ENCODE measurements around the gene SERPINI1. TPM values are rescaled to one million over a fixed set of nuclear protein-coding genes. Genes with fewer than 3 reads are reported as not detected.

Gene SERPINI1
- total RNA-seq, 2 donors from 2014 or later: 0.92 to 1.7 TPM

DNA sequence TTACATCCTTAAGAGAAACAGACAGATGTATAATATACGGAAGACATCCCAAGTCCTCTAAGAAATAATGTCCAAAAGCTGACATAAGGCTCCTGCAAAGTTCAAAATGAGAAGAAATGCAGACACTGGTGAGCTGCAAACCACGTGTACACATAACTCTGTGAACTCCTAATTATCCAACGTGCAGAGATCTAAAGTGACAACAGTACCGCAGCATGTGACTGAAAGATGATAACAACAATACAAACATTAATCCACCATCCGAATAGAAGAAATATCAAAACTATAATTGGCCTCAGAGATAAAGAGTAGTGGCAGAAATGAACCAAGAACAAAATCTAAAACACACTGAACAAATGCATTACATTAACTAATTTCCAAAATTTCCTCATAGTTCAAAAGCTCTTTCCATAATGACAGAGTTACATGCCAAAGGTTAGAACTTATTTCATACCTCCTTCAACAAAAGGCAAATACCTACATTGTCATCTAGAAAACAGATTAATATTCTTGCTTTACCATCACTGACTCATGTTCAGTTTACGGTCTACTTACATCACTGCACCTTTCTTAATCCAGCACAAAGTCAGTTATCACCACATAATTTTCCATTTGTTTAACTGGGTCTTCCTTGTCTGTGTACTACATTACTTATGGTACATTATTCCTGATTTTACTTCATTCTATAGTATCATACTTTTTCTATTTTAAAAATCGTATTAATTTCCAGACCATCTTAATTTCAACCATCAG, 3.0 kb upstream of the SERPINI1 start:
- intact Hi-C loops (cut with DNase I, micrococcal nuclease): no loop called here
- DNase-seq (no peak), ATAC-seq (no peak)

GRCh38 chr3:167733961-167734497, 1.5 kb upstream of the SERPINI1 start:
- DNase-seq: no peak
- intact Hi-C loops (cut with DNase I, micrococcal nuclease): no loop called here
- peak; percentile 8 for ATAC-seq

DNA sequence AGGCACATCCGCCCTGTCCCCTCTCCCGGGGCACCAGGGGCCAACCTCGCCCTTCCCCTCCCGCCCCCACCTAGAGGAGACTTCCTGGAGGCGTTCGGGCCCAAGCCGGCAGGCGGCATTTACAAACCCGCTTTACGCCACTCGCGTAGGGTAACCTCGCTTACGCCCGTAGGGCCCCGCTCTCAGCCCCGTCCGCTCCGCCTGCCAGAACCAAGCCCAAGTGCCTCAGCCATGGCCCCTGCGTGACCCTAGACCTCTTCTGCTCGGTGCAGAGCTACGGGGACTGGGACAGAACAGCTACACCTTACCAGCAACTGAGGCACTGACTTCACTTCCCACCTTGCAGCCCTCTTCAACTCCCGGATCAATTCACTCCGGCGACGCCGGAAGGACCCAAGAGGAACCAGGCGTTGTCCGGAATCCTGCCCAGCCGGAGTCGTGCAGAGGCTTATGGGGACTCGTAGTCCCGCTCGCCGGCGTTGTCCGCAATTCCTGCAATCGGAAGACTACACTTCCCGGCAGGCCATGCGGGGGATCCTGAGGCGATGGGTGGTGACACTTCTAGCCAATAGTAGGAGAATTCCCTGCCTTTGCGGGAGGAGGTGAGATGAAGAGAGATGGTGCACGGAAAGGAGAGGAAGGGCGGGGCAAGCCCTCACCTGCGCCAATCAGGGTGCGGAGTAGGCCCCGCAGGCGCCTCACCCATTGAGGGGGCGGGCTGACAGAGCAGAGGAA, 856 bp upstream of the SERPINI1 start, which contains the start of gene PDCD10:
PDCD10 (minus strand) TSS at position 395 of the 735 bp plus-strand sequence. CDS start 14,735 bp downstream, outside the sequence.
- peak; percentile 88 for ATAC-seq
- intact Hi-C loops (cut with DNase I, micrococcal nuclease): no loop called here
- peak; percentile 98 to 99 for DNase-seq

GRCh38 chr3:167736264-167736787, 805 bp downstream of the SERPINI1 start:
- DNase-seq (no peak), ATAC-seq (no peak)
- intact Hi-C loops (cut with DNase I, micrococcal nuclease): no loop called here

DNA sequence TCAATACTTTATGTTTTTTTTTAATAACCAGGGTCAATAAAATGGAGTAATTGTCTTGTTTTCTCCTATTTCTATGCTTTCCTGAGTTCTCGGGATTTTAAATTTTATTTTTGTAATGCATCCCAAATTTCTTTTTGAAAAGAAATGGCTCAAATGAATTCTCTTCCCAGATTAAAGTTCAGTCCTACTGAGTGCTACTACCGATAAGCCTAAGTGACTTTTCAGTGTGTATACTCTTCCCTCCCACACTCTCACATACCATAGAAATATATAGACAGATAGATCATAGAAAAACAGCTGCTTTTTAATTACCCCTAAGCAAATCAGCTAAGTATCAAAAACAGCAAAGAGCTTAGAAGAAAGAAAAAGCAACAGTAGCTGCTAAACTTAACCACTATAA, 1.5 kb downstream of the SERPINI1 start:
- ATAC-seq (no peak), DNase-seq (no peak)
- intact Hi-C loops (cut with DNase I, micrococcal nuclease): no loop called here

- intact Hi-C loops (cut with DNase I, micrococcal nuclease): no loop called here
- DNase-seq (no peak), ATAC-seq (no peak)
Measured at GRCh38 chr3:167738037-167738436, 2.5 kb downstream of the SERPINI1 start.

GRCh38 chr3:167739190-167739810, 3.8 kb downstream of the SERPINI1 start:
- intact Hi-C loops (cut with DNase I, micrococcal nuclease): no loop called here
- ATAC-seq: no peak
- no peak for DNase-seq

GRCh38 chr3:167740961-167741587, 5.6 kb downstream of the SERPINI1 start:
- DNase-seq (peak in 1 of 2 donors; percentile 18), ATAC-seq (peak; percentile 72)
- intact Hi-C loops (cut with DNase I, micrococcal nuclease): no loop called here

DNA sequence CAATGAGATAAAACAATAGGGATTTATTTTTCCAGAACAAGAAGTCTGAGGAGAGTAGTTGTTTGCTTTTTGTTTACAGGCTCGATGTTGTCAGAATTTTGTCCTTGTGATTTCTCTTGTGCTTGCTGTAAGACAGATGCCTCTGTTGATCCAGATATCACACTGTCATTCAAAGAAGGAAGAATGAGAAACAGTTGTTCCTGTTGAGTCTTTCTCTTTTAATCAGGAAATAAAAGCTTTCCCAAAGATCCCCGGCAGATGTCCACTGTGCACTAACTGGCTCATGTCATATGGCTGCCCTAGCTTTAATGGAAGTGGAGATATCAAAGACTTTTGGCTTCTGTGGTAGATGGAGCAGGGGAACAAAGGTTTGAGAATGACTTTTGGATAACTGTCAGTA, 6.8 kb downstream of the SERPINI1 start:
- intact Hi-C loops (cut with DNase I, micrococcal nuclease): no loop called here
- no peak for ATAC-seq
- no peak for DNase-seq

- ATAC-seq (no peak), DNase-seq (no peak)
- intact Hi-C loops (cut with DNase I, micrococcal nuclease): no loop called here
Measured at GRCh38 chr3:167743799-167744198, 8.3 kb downstream of the SERPINI1 start.

- ATAC-seq: no peak
- intact Hi-C loops (cut with DNase I, micrococcal nuclease): no loop called here
- DNase-seq: no peak
Measured at GRCh38 chr3:167749209-167749608, 13.7 kb downstream of the SERPINI1 start.

DNA sequence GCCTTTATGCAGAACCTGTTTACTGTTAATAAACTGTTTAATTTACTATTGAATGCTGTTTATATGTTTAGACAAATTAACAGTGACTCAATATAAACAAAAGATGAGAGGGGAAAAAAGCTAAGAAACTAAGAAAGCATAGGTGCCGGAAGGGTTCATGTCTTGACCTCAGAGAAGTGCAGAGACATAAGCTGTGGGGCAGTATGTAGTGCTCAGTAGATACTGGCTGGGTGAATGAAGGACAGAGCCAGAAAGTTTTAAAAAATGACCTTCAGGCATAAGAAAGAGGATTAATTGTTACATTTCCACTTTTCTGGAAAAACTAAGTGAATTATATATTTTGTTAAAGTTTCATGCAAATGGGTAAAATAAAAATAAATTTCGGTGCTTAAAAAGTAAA, 14.2 kb downstream of the SERPINI1 start:
- DNase-seq: no peak
- intact Hi-C loops (cut with DNase I, micrococcal nuclease): no loop called here
- no peak for ATAC-seq

DNA sequence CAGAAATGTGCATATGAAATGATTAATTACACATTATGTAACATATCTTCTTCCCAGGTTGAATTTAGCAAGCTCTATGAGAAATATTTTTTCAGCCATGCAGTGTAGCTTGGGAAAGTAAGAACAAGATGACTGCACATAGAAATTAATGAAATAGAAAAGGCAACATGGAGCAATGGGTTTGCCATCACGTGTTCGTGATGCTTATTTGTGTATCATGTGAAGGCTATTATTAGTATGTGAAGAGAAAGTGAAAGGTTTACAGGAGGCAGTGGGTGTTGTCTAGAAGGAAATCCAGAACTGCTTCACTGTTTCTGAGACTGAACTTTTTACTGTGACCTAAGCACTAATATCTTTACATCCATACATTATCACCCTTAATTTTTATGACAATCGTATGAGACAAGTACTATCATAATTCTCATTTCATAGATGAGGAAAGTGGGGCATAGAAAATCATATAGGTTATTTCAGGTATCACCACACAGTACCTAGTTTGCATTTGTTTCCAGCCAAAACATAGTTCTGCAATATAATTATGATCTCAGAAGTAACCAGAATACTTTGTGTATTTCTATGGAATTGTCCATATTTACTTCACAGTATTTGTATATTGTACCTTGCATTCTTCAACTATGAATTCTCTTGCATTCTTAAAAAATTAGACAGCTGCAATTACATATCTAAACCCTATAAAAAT, 14.9 kb downstream of the SERPINI1 start:
- DNase-seq (no peak), ATAC-seq (no peak)
- intact Hi-C loops (cut with DNase I, micrococcal nuclease): no loop called here

- DNase-seq (no peak), ATAC-seq (no peak)
- intact Hi-C loops (cut with DNase I, micrococcal nuclease): no loop called here
Measured at GRCh38 chr3:167754049-167754448, 18.5 kb downstream of the SERPINI1 start.

DNA sequence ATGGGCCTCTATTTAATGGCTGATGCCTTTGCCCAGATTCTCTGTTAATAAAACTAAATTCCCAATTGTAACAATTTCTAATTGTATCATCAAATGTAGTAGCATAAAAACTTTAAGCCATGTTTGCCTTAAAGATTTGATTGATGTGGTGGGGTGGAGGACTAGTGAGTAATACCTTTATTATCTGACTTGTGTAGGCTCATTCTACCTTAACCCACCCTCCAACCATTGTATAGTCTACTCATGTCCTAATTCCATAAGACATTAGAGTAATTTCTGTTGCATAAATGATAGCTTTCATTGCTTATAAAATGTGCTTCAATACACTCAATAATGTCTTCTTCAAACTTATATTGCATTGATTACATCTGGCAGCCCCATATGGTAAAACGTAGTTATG, 25.8 kb downstream of the SERPINI1 start:
- ATAC-seq: no peak
- DNase-seq: no peak
- intact Hi-C loops (cut with DNase I, micrococcal nuclease): no loop called here

DNA sequence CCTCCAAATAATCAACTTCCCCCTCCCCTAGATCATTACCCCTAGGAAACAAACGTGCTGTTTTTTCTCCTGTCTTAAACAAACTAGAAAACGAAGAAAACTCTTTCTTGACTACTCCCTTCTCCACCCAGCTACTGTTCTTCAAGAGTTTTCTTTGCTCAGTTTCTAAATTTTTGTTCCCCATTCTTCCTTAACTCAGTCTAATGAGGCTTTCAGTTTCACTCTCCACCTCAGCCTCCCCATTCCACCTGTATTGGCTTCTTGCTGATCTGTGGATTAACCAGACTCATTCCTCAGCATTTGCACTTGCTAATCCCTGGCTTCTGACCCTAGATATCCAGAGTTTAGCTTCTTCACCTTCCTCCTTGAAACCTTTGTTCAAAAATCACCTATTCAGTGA, 26.8 kb downstream of the SERPINI1 start:
- DNase-seq (no peak), ATAC-seq (no peak)
- intact Hi-C loops (cut with DNase I, micrococcal nuclease): no loop called here

DNA sequence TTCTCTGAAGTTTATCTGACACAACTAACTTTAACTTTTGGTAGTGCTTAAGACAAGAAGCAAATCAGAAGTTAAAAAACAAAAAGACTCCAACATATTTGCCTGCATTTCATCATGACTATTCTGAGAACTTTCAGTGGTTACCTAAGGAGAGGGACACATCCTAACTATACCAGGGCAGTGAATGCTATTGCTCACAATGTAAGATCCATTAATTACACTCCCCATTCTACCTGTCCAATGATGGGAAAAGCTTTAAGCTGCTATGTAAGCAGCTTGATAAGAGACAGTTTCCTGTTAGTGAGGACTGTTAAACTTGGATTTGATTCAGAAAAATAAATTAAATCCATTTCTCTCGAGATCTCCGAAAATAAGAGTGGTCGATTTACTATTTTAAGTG, 37.5 kb downstream of the SERPINI1 start:
- DNase-seq: no peak
- ATAC-seq: no peak
- intact Hi-C loops (cut with DNase I, micrococcal nuclease): no loop called here

- intact Hi-C loops (cut with DNase I, micrococcal nuclease): no loop called here
- DNase-seq (no peak), ATAC-seq (no peak)
Measured at GRCh38 chr3:167773584-167773983, 38.1 kb downstream of the SERPINI1 start.

All from left colon (tissue), 2 donors.